NT2/D1 (cell line): ENCODE data around the gene NDUFAF3.

ENCODE experiments used
- SUZ12 ChIP-seq: IDR thresholded peaks from 2 replicates; pipeline ENCODE4 v1.6.1; 2011; ENCODE audit not compliant: insufficient read length, insufficient read depth; ENCODE audit errors: extremely low read depth
- YY1 ChIP-seq: IDR thresholded peaks from 2 replicates; pipeline ENCODE4 v1.6.1; 2011; ENCODE audit not compliant: insufficient read length, insufficient read depth
- ZNF274 ChIP-seq: IDR thresholded peaks from 2 replicates; pipeline ENCODE4 v1.6.1; 2011; ENCODE audit warnings: mild to moderate bottlenecking, low read depth, low read length

GRCh38 chr3:49028673-49029562 is 7.0 kb downstream of the NDUFAF3 start, which contains the start of gene IMPDH2:
- TF ChIP-seq ZNF274 (no peak), SUZ12 (no peak), YY1 (no peak)
